HepG2 (cell line): Measurements from ENCODE around the gene MAP4K3. TPM values are rescaled to one million over a fixed set of nuclear protein-coding genes. Genes with fewer than 3 reads are reported as not detected.

Experiments
- AHDC1 ChIP-seq: sonication (generic); formaldehyde crosslinking; IDR thresholded peaks from 2 replicates; pipeline ENCODE4 v1.5.1; 2020; ENCODE audit warnings: mild to moderate bottlenecking, missing genetic modification reagents, borderline replicate concordance
- ARID3A ChIP-seq: IDR thresholded peaks from 2 replicates; pipeline ENCODE4 v1.6.1; 2012; ENCODE audit warnings: low read depth, low read length, improper control_type of control experiment
- ELF3 ChIP-seq: IDR thresholded peaks from 2 replicates; pipeline ENCODE4 v1.6.1; 2016; ENCODE audit warnings: missing genetic modification reagents, missing compliant biosample characterization
- FOXK1 ChIP-seq: sonication (generic); formaldehyde crosslinking; IDR thresholded peaks from 2 replicates; pipeline ENCODE4 v1.4.0; 2020; ENCODE audit warnings: low read depth, missing genetic modification reagents, borderline replicate concordance
- HDAC1 ChIP-seq: sonication (generic); formaldehyde crosslinking; IDR thresholded peaks from 2 replicates; pipeline ENCODE4 v1.5.1; 2020; ENCODE audit warnings: mild to moderate bottlenecking, missing genetic modification reagents
- LRRFIP1 ChIP-seq: sonication (generic); formaldehyde crosslinking; conservative IDR thresholded peaks from 2 replicates; pipeline ENCODE4 v1.4.0; 2020; ENCODE audit warnings: missing genetic modification reagents
- MEF2D ChIP-seq: sonication (generic); formaldehyde crosslinking; IDR thresholded peaks from 2 replicates; pipeline ENCODE4 v1.5.1; 2020; ENCODE audit warnings: mild to moderate bottlenecking, missing genetic modification reagents
- MEIS1 ChIP-seq: sonication (generic); formaldehyde crosslinking; IDR thresholded peaks from 2 replicates; pipeline ENCODE4 v1.9.0; 2021; ENCODE audit warnings: mild to moderate bottlenecking, missing genetic modification reagents, moderate library complexity, borderline replicate concordance
- POGZ ChIP-seq: sonication (generic); formaldehyde crosslinking; IDR thresholded peaks from 2 replicates; pipeline ENCODE4 v1.4.0; 2020; ENCODE audit warnings: mild to moderate bottlenecking, missing genetic modification reagents
- SAFB2 ChIP-seq: sonication (generic); formaldehyde crosslinking; IDR thresholded peaks from 2 replicates; pipeline ENCODE4 v1.5.1; 2020; ENCODE audit warnings: missing genetic modification reagents, low read depth, mild to moderate bottlenecking, borderline replicate concordance
- SAP130 ChIP-seq: IDR thresholded peaks from 2 replicates; pipeline ENCODE4 v1.6.1; 2016; ENCODE audit warnings: low read depth
- ZBTB20 ChIP-seq: sonication (generic); formaldehyde crosslinking; IDR thresholded peaks from 2 replicates; pipeline ENCODE4 v1.8.1; 2023; ENCODE audit warnings: missing genetic modification reagents, low read depth, mild to moderate bottlenecking, borderline replicate concordance
- ZFP41 ChIP-seq: sonication (generic); formaldehyde crosslinking; IDR thresholded peaks from 2 replicates; pipeline ENCODE4 v1.4.0; 2020; ENCODE audit warnings: mild to moderate bottlenecking, missing genetic modification reagents, borderline replicate concordance
- ZNF160 ChIP-seq: sonication (generic); formaldehyde crosslinking; IDR thresholded peaks from 2 replicates; pipeline ENCODE4 v1.8.0; 2022; ENCODE audit warnings: mild to moderate bottlenecking, inconsistent platforms, missing genetic modification reagents
- ZNF264 ChIP-seq: sonication (generic); formaldehyde crosslinking; IDR thresholded peaks from 2 replicates; pipeline ENCODE4 v1.4.0; 2020; ENCODE audit warnings: missing genetic modification reagents
- ZNF331 ChIP-seq: sonication (generic); formaldehyde crosslinking; IDR thresholded peaks from 2 replicates; pipeline ENCODE4 v1.4.0; 2020; ENCODE audit warnings: missing genetic modification reagents
- ZNF362 ChIP-seq: sonication (generic); formaldehyde crosslinking; IDR thresholded peaks from 2 replicates; pipeline ENCODE4 v1.4.0; 2020; ENCODE audit warnings: missing genetic modification reagents, mild to moderate bottlenecking, borderline replicate concordance
- ZNF724P ChIP-seq: sonication (generic); formaldehyde crosslinking; IDR thresholded peaks from 2 replicates; pipeline ENCODE4 v1.8.0; 2022; ENCODE audit warnings: missing genetic modification reagents, borderline replicate concordance
- ZNF781 ChIP-seq: sonication (generic); formaldehyde crosslinking; IDR thresholded peaks from 2 replicates; pipeline ENCODE4 v1.5.1; 2020; ENCODE audit warnings: borderline replicate concordance, mild to moderate bottlenecking, missing genetic modification reagents; ENCODE audit errors: not compliant biosample characterization
- polyA plus RNA-seq, 8 experiments: library from polyadenylated mRNA; depleted of rRNA in 3 of 8; stranded (reverse) in 7 of 8; unstranded in 1 of 8; fragments of >200 nt; fragmentation: Illumina TruSeq in 4 of 8; extraction: Trizol in 4 of 8; gene quantifications; 2 replicates each; pipeline versions ENCODE4 v1.2.1 to v1.2.3, GENCODE V29; 2011 to 2016; ENCODE audit warnings: low read depth in 4 of 8, missing spikeins in 1 of 8, mixed read lengths in 1 of 8; ENCODE audit not compliant: insufficient read depth in 1 of 8
- total RNA-seq, 5 experiments: library from RNA; depleted of rRNA; stranded (reverse); fragments of >200 nt; fragmentation: Illumina TruSeq; extraction: Trizol; gene quantifications; 2 replicates each; pipeline ENCODE4 v1.2.3, GENCODE V29; 2016; ENCODE audit warnings: low read depth in 1 of 5

Gene MAP4K3
- total and polyA plus RNA-seq, 2 of the 13 experiments (the other 11 are each of a cell fraction or from before 2014, with no cell fraction given), result 45.9 to 53.2 TPM

GRCh38 chr2:39469807-39470206, 32.7 kb upstream of the MAP4K3 start (continued):
- no peak for TF ChIP-seq LRRFIP1 (CRISPR knock-in tag)
- TF ChIP-seq HDAC1 (CRISPR knock-in tag), result peak; percentile 56
- TF ChIP-seq ZFP41 (CRISPR knock-in tag), result 0 out of 2 replicates have a peak, but pooled peaks have one; percentile 32
- TF ChIP-seq AHDC1 (CRISPR knock-in tag), result peak; percentile 52; the same call in 1 of the 2 replicates
- 0 out of 2 replicates have a peak, but pooled peaks have one; percentile 33 for TF ChIP-seq ZNF362
- TF ChIP-seq ZBTB20 (CRISPR knock-in tag), result no peak
- TF ChIP-seq POGZ, result peak; percentile 57
- TF ChIP-seq ZNF781 (CRISPR knock-in tag), result no peak
- TF ChIP-seq MEF2D (CRISPR knock-in tag), result peak; percentile 61; the same call in 1 of the 2 replicates
- peak; percentile 2; the same call in 1 of the 2 replicates for TF ChIP-seq FOXK1 (CRISPR knock-in tag)
- 0 out of 2 replicates have a peak, but pooled peaks have one; percentile 43 for TF ChIP-seq ZNF264 (CRISPR knock-in tag)
- no peak for TF ChIP-seq SAFB2
- TF ChIP-seq ARID3A, result peak; percentile 79
- TF ChIP-seq ZNF331 (CRISPR knock-in tag), result peak; percentile 57; the same call in 1 of the 2 replicates
- TF ChIP-seq MEIS1, result no peak
- TF ChIP-seq ZNF724P (CRISPR knock-in tag), result peak; percentile 30; the same call in 1 of the 2 replicates
- peak; percentile 61; the same call in 1 of the 2 replicates for TF ChIP-seq ELF3 (CRISPR knock-in tag)
- peak; percentile 68 for TF ChIP-seq SAP130
- no peak for TF ChIP-seq ZNF160 (CRISPR knock-in tag)
